Nephron progenitor cell (in vitro differentiated cells): Measurements from ENCODE around the gene TIMM8B.
"Not testable (repeated sequence)": the region's sequence is repeated elsewhere in the genome, so short reads cannot be mapped to it uniquely, and the experiment has no call there.

ENCODE experiments used
- DNase-seq: peaks from one replicate; pipeline ENCODE4 v3.0.0; 2021
- H3K27ac Mint-ChIP-seq: 2 replicates; pipeline ENCODE4 v1.8.0; 2021; ENCODE audit warnings: mild to moderate bottlenecking, moderate library complexity, mixed read lengths
- H3K27me3 Mint-ChIP-seq: 2 replicates; pipeline ENCODE4 v1.8.0; 2021; ENCODE audit warnings: mild to moderate bottlenecking, low read depth, mixed read lengths; ENCODE audit not compliant: poor library complexity
- H3K36me3 Mint-ChIP-seq: 2 replicates; pipeline ENCODE4 v1.8.0; 2021; ENCODE audit warnings: low read depth, mixed read lengths
- H3K4me1 Mint-ChIP-seq: 2 replicates; pipeline ENCODE4 v1.8.0; 2021; ENCODE audit warnings: mixed read lengths
- H3K4me3 Mint-ChIP-seq: 2 replicates; pipeline ENCODE4 v1.8.0; 2021; ENCODE audit warnings: mild to moderate bottlenecking, moderate library complexity, mixed read lengths
- H3K9me3 Mint-ChIP-seq: 2 replicates; pipeline ENCODE4 v1.8.0; 2021; ENCODE audit warnings: mild to moderate bottlenecking, moderate library complexity, mixed read lengths
- TF ChIP-seq, protein P1 (sequence below): fragments of 200-600 bp; sonication (generic); IDR thresholded peaks from 2 replicates; pipeline ENCODE4 v1.5.0; 2021; ENCODE audit warnings: antibody characterized with exemption

Gene TIMM8B

DNA sequence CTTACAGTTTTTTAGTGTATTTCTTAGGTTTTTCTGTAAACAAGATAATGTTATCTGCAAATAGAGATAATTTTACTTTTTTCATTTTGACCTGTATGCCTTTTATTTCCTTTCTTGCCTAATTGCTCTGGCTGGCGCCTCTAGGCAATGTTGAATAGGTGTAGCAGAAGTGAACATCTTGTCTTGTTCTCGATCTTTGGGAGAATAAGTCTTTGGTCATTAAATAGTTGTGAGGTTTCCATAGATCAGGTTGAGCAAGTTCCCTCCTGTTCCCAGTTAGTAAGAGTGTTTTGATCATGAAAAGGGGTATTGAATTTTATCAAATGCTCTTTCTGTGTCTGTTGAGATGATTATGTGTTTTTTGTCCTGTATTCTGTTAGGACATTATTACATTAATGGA is 36.8 kb downstream of the TIMM8B start:
- Mint-ChIP-seq H3K36me3 (peaks cover 92% of the 10 kb centered on the region), H3K27me3 (peaks cover 3% of the 10 kb centered on the region), H3K4me1 (no peaks in the 10 kb centered on the region), H3K4me3 (no peak overlapping the region), H3K27ac (no peak overlapping the region), H3K9me3 (peaks cover 29% of the 10 kb centered on the region)
- TF ChIP-seq, protein P1, sequence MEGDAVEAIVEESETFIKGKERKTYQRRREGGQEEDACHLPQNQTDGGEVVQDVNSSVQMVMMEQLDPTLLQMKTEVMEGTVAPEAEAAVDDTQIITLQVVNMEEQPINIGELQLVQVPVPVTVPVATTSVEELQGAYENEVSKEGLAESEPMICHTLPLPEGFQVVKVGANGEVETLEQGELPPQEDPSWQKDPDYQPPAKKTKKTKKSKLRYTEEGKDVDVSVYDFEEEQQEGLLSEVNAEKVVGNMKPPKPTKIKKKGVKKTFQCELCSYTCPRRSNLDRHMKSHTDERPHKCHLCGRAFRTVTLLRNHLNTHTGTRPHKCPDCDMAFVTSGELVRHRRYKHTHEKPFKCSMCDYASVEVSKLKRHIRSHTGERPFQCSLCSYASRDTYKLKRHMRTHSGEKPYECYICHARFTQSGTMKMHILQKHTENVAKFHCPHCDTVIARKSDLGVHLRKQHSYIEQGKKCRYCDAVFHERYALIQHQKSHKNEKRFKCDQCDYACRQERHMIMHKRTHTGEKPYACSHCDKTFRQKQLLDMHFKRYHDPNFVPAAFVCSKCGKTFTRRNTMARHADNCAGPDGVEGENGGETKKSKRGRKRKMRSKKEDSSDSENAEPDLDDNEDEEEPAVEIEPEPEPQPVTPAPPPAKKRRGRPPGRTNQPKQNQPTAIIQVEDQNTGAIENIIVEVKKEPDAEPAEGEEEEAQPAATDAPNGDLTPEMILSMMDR, result no peak
- DNase-seq, result no peak

GRCh38 chr11:112048256-112048655 is 38.3 kb downstream of the TIMM8B start:
- peak overlapping the region; percentile 15 for H3K27ac Mint-ChIP-seq
- H3K36me3 Mint-ChIP-seq, result peaks cover 94% of the 10 kb centered on the region
- H3K9me3 Mint-ChIP-seq, result peaks cover 29% of the 10 kb centered on the region
- not testable (repeated sequence) for H3K27me3 Mint-ChIP-seq, DNase-seq, H3K4me3 Mint-ChIP-seq, H3K4me1 Mint-ChIP-seq

DNA sequence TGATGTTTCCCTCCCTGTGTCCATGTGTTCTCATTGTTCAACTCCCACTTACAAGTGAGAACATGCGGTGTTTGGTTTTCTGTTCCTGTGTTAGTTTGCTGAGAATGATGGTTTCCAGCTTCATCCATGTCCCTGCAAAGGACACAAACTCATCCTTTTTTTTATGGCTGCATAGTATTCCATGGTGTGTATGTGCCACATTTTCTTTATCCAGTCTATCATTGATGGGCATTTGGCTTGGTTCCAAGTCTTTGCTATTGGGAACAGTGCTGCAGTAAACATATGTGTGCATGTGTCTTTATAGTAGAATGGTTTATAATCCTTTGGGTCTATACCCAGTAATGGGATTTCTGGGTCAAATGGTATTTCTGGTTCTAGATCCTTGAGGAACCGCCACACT is 39.9 kb downstream of the TIMM8B start:
- H3K4me3 Mint-ChIP-seq, H3K4me1 Mint-ChIP-seq, H3K27me3 Mint-ChIP-seq, H3K27ac Mint-ChIP-seq, DNase-seq: not testable (repeated sequence)
- Mint-ChIP-seq H3K9me3 (peaks cover 29% of the 10 kb centered on the region), H3K36me3 (peaks cover 96% of the 10 kb centered on the region)

GRCh38 chr11:112044961-112045360 is 41.6 kb downstream of the TIMM8B start:
- no peak overlapping the region for H3K27ac Mint-ChIP-seq
- TF ChIP-seq, protein P1, result no peak
- H3K4me1 Mint-ChIP-seq, result no peaks in the 10 kb centered on the region
- DNase-seq, result no peak
- H3K36me3 Mint-ChIP-seq, result peaks cover 93% of the 10 kb centered on the region
- H3K9me3 Mint-ChIP-seq, result peaks cover 29% of the 10 kb centered on the region
- H3K27me3 Mint-ChIP-seq, result peaks cover 3% of the 10 kb centered on the region
- H3K4me3 Mint-ChIP-seq, result no peak overlapping the region

DNA sequence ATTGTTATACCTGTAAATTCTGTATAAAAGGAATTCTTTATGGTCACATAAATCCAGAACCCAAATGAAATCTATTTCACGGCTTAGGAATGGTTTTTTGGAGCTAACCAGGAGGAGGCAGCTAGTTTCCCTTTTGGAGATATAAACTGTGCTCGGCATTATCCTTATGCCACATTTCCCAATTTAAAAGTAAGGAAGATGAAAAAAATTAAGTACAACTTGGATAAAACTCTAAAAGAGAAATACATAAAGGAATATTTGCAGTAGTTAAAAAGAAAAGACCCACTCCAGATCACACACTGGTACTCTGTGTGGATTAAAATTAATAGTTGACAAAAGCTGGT is 43.6 kb downstream of the TIMM8B start:
- Mint-ChIP-seq H3K9me3 (peaks cover 19% of the 10 kb centered on the region), H3K4me3 (no peak overlapping the region), H3K36me3 (peaks cover 90% of the 10 kb centered on the region), H3K27me3 (peaks cover 3% of the 10 kb centered on the region), H3K27ac (no peak overlapping the region), H3K4me1 (no peaks in the 10 kb centered on the region)
- TF ChIP-seq, protein P1, result no peak
- no peak for DNase-seq

DNA sequence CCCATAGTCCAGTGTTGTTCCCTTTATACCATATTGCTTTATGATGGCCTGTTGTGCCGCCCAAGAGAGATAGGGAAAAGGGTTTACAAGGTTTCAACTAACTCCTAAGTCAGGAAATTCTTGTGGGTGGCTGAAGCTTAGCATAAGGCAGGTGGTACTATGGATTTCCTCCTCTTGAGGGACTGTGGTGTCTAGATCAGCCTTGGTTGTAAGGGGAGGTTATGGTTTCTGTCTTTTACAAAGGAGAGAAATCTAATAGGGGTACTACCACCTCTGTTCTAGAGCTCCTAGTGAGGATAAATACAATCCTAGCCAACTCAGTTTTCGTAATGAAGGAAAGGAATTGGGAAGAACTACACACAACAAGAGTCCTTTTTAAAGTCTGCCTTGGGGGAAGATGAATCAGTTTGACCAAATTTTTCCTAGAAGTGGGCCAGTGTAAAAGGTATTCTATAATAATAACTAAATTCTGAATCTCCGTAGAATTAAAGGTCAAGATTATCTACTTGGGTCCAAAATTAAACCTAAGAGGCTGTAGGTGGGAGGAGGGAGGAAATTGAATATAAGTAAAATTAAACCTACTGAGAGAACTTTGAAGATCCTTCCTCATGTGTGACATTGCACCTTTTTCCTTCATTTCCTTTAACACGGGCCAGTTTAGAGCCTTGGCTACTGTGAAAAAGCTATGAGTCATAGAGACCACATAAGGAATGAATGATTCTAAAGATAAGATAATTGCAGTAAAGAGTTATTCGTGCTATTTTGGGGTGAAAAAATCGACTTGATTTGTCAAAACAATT is 44.2 kb downstream of the TIMM8B start:
- DNase-seq, result no peak

More for the DNA sequence above, 44.2 kb downstream of the TIMM8B start:
- H3K27me3 Mint-ChIP-seq, result peaks cover 1% of the 10 kb centered on the region
- TF ChIP-seq, protein P1, result no peak
- peaks cover 90% of the 10 kb centered on the region for H3K36me3 Mint-ChIP-seq
- peaks cover 15% of the 10 kb centered on the region for H3K9me3 Mint-ChIP-seq
- H3K27ac Mint-ChIP-seq, result no peak overlapping the region
- H3K4me1 Mint-ChIP-seq, result no peaks in the 10 kb centered on the region
- H3K4me3 Mint-ChIP-seq, result no peak overlapping the region
